Measurements from ENCODE around the gene ITPKB.
"Not testable (repeated sequence)": the region's sequence is repeated elsewhere in the genome, so short reads cannot be mapped to it uniquely, and the experiment has no call there.

The ITPKB gene

GRCh38 chr1:226600254-226600653 lies 138.8 kb downstream of the ITPKB start:
- no peak for DNase-seq (ENCODE audit: low spot score)
- in situ Hi-C loops (cut with MboI; ENCODE audit: low sequenced_read_pairs, unreplicated experiment), result no loop called here
- no peak for TF ChIP-seq CTCF (IDR thresholded peaks at IDR 0.05; ENCODE audit: borderline replicate concordance, control extremely low read depth, extremely low read depth, insufficient read depth, missing control alignments)

GRCh38 chr1:226599636-226600238 lies 139.3 kb downstream of the ITPKB start:
- DNase-seq (ENCODE audit: low spot score), result no peak
- in situ Hi-C loops (cut with MboI; ENCODE audit: low sequenced_read_pairs, unreplicated experiment), result no loop called here
- TF ChIP-seq CTCF (IDR thresholded peaks at IDR 0.05; ENCODE audit: borderline replicate concordance, control extremely low read depth, extremely low read depth, insufficient read depth, missing control alignments), result no peak

- in situ Hi-C loops (cut with MboI; ENCODE audit: low sequenced_read_pairs, unreplicated experiment); DNase-seq (ENCODE audit: low spot score): not testable (repeated sequence)
Measured at GRCh38 chr1:226598955-226599354, 140.1 kb downstream of the ITPKB start.

DNA sequence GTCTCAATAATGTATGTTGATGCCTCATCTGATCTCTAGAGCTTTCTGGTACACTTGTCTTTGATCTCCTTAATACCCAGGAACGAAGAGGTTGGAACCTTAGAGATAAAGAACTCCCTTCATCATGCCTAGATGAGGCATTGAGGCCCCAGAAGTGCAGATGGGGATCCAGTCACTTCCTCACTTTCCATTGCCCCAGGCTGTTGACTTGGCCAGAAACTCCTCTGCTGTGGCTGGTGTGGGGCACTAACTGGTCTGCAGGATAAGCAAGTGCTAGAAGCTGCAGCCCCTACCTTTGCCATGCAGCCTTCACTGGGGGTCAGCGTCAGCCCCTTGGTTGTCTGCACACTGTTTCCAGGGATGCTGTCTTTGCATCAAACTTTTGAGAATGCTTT lies 140.6 kb downstream of the ITPKB start:
- no peak for DNase-seq (ENCODE audit: low spot score)
- in situ Hi-C loops (cut with MboI; ENCODE audit: low sequenced_read_pairs, unreplicated experiment), result no loop called here
- no peak for TF ChIP-seq CTCF (IDR thresholded peaks at IDR 0.05; ENCODE audit: borderline replicate concordance, control extremely low read depth, extremely low read depth, insufficient read depth, missing control alignments)

GRCh38 chr1:226597616-226598454 lies 141.2 kb downstream of the ITPKB start:
- DNase-seq (ENCODE audit: low spot score), result no peak
- in situ Hi-C loops (cut with MboI; ENCODE audit: low sequenced_read_pairs, unreplicated experiment), result no loop called here
- no peak for TF ChIP-seq CTCF (IDR thresholded peaks at IDR 0.05; ENCODE audit: borderline replicate concordance, control extremely low read depth, extremely low read depth, insufficient read depth, missing control alignments)

- no peak for TF ChIP-seq CTCF (IDR thresholded peaks at IDR 0.05; ENCODE audit: borderline replicate concordance, control extremely low read depth, extremely low read depth, insufficient read depth, missing control alignments)
- in situ Hi-C loops (cut with MboI; ENCODE audit: low sequenced_read_pairs, unreplicated experiment), result no loop called here
- no peak for DNase-seq (ENCODE audit: low spot score)
Measured at GRCh38 chr1:226596531-226597165, 142.4 kb downstream of the ITPKB start.

DNA sequence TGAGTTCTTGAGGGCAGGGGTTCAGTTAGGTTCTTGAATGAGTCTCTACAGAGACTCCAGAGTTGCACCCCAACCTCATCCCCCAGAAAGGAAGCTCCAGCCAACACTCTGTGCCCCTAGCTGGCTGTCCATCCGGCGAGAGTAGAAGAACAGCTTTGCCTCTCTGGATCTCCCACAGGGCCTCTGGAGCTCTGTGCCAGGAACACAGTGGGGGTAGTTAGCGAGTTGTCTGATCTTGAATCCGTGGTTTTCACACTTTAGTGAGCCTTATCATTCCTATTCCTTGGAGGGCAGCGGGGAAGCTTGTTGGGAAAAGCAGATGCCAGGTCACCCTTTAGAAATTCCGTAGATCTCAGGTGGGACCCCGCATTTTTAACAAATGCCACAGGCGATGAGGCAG lies 145.5 kb downstream of the ITPKB start:
- no peak for TF ChIP-seq CTCF (IDR thresholded peaks at IDR 0.05; ENCODE audit: borderline replicate concordance, control extremely low read depth, extremely low read depth, insufficient read depth, missing control alignments)
- in situ Hi-C loops (cut with MboI; ENCODE audit: low sequenced_read_pairs, unreplicated experiment), result no loop called here
- no peak for DNase-seq (ENCODE audit: low spot score)
